SU-DHL-6 (cell line): ENCODE data around the gene SDK2.

Experiments
- H2AFZ ChIP-seq: fragments of 200-600 bp; sonication (generic); 2 replicates; pipeline ENCODE4 v1.6.1; 2014; ENCODE audit warnings: low read depth, mild to moderate bottlenecking, moderate library complexity, mixed read lengths, antibody characterized with exemption, low read length; ENCODE audit not compliant: severe bottlenecking
- H3F3A ChIP-seq: fragments of 200-600 bp; shearing (Covaris generic); 2 replicates; pipeline ENCODE4 v1.6.0; 2016; ENCODE audit warnings: antibody characterized with exemption, mild to moderate bottlenecking; ENCODE audit not compliant: insufficient read depth
- H3K27ac ChIP-seq: fragments of 200-600 bp; sonication (generic); 2 replicates; pipeline ENCODE4 v1.5.1; 2016; ENCODE audit warnings: low read depth, mild to moderate bottlenecking, low read length, moderate library complexity, mixed read lengths
- H3K27me3 ChIP-seq: fragments of 200-600 bp; sonication (generic), shearing (Covaris generic); 2 replicates; pipeline ENCODE4 v1.6.0; 2014; ENCODE audit warnings: mild to moderate bottlenecking, low read length
- H3K36me3 ChIP-seq: fragments of 200-600 bp; sonication (generic); 2 replicates; pipeline ENCODE4 v1.6.1; 2014; ENCODE audit warnings: mild to moderate bottlenecking, low read length, mixed read lengths
- H3K4me2 ChIP-seq: fragments of 300-600, 200-600 bp; shearing (Covaris generic), sonication (generic); 2 replicates; pipeline ENCODE4 v1.6.0; 2014; ENCODE audit warnings: low read length, low read depth, mild to moderate bottlenecking; ENCODE audit not compliant: poor library complexity, severe bottlenecking
- H3K4me3 ChIP-seq: fragments of 200-600 bp; sonication (generic); 2 replicates; pipeline ENCODE4 v1.5.1; 2014; ENCODE audit warnings: antibody characterized with exemption, low read length, mild to moderate bottlenecking, mixed read lengths; ENCODE audit not compliant: insufficient read depth, poor library complexity, severe bottlenecking
- H3K79me2 ChIP-seq: fragments of 200-600 bp; sonication (generic); 2 replicates; pipeline ENCODE4 v1.6.1; 2014; ENCODE audit warnings: mild to moderate bottlenecking, low read length, moderate library complexity; ENCODE audit not compliant: insufficient read depth
- H3K9ac ChIP-seq: fragments of 200-600 bp; sonication (generic); 2 replicates; pipeline ENCODE4 v1.7.0; 2014; ENCODE audit warnings: mild to moderate bottlenecking, low read length
- H3K9me2 ChIP-seq: fragments of 200-600 bp; sonication (generic); replicated peaks from 2 replicates; pipeline ENCODE4 v1.6.1; 2014; ENCODE audit warnings: low read length; ENCODE audit not compliant: insufficient read depth
- H3K9me3 ChIP-seq: fragments of 200-600 bp; sonication (generic); 2 replicates; pipeline ENCODE4 v1.6.1; 2014; ENCODE audit warnings: low read length, mixed read lengths; ENCODE audit not compliant: insufficient read depth
- H4K20me1 ChIP-seq: fragments of 200-600 bp; sonication (generic); 2 replicates; pipeline ENCODE4 v1.6.1; 2014; ENCODE audit warnings: low read depth, mild to moderate bottlenecking, antibody characterized with exemption, low read length, moderate library complexity, mixed read lengths
- CTCF ChIP-seq: fragments of 200-600 bp; sonication (generic); IDR thresholded peaks from one replicate; pipeline ENCODE4 v1.5.1; 2017; ENCODE audit warnings: antibody characterized with exemption, mild to moderate bottlenecking, low read length, moderate library complexity; ENCODE audit not compliant: insufficient read depth, poor library complexity, severe bottlenecking
- EZH2phosphoT487 ChIP-seq: fragments of 200-600 bp; sonication (generic), shearing (Covaris generic); conservative IDR thresholded peaks from 2 replicates; pipeline ENCODE4 v1.6.1; 2018; ENCODE audit warnings: mild to moderate bottlenecking, antibody characterized with exemption, low read length, moderate library complexity, mixed read lengths

SDK2 gene

DNA sequence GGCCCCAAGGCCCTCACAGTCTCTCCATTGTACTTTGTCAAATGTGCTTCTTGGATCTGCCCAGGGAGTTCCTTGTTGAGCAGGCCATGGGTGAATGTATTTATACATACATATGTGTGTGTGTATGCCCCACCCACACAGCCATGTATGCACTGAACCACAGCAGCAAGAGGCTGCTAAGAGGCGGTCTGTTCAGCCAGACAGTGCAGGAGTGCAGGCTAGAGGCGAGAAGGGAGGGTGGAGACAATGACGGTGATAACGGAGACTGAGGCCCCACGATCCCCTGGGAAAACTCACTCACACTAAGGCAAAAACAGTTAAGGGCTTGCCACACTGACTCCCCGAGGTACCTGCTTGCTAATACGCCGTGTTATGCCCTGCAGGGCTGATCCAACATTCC lies 181.4 kb downstream of the SDK2 start:
- Histone ChIP-seq H2AFZ (no peak overlapping the region), H3K4me2 (no peak overlapping the region), H3K9me3 (no peaks in the 10 kb centered on the region), H3K79me2 (no peaks in the 10 kb centered on the region), H4K20me1 (no peaks in the 10 kb centered on the region), H3K9me2 (no peaks in the 10 kb centered on the region), H3K27me3 (no peaks in the 10 kb centered on the region; the same call in 1 of the 2 replicates), H3K9ac (no peak overlapping the region), H3K4me3 (no peak overlapping the region), H3K27ac (no peak overlapping the region), H3F3A (no peaks in the 10 kb centered on the region), H3K36me3 (no peaks in the 10 kb centered on the region)
- TF ChIP-seq CTCF (no peak), EZH2phosphoT487 (no peak)

- TF ChIP-seq CTCF (no peak), EZH2phosphoT487 (no peak)
- Histone ChIP-seq H3K9ac (no peak overlapping the region), H3K36me3 (no peaks in the 10 kb centered on the region), H3K4me3 (no peak overlapping the region), H3K4me2 (no peak overlapping the region), H3K9me3 (no peaks in the 10 kb centered on the region), H2AFZ (no peak overlapping the region), H3K27ac (no peak overlapping the region), H3K27me3 (no peaks in the 10 kb centered on the region; the same call in 1 of the 2 replicates), H3F3A (no peaks in the 10 kb centered on the region), H3K79me2 (no peaks in the 10 kb centered on the region), H4K20me1 (no peaks in the 10 kb centered on the region), H3K9me2 (no peaks in the 10 kb centered on the region)
These were observed 184.3 kb downstream of the SDK2 start for GRCh38 chr17:73459980-73460379.

- no peaks in the 10 kb centered on the region; the same call in 1 of the 2 replicates for H3K27me3 ChIP-seq
These were observed 188.5 kb downstream of the SDK2 start for GRCh38 chr17:73455767-73456166.

More at GRCh38 chr17:73455767-73456166, 188.5 kb downstream of the SDK2 start:
- no peaks in the 10 kb centered on the region for H3K36me3 ChIP-seq
- no peak overlapping the region for H3K27ac ChIP-seq
- TF ChIP-seq CTCF = no peak
- TF ChIP-seq EZH2phosphoT487 = no peak
- no peaks in the 10 kb centered on the region for H3F3A ChIP-seq
- no peak overlapping the region for H3K4me2 ChIP-seq
- H3K9ac ChIP-seq = no peak overlapping the region
- no peaks in the 10 kb centered on the region for H4K20me1 ChIP-seq
- no peak overlapping the region for H3K4me3 ChIP-seq
- no peaks in the 10 kb centered on the region for H3K9me2 ChIP-seq
- H3K79me2 ChIP-seq = no peaks in the 10 kb centered on the region
- no peaks in the 10 kb centered on the region for H3K9me3 ChIP-seq
- H2AFZ ChIP-seq = no peak overlapping the region
